Smooth muscle cell (in vitro differentiated cells): ENCODE measurements around the gene MCM3AP. TPM values are rescaled to one million over a fixed set of nuclear protein-coding genes. Genes with fewer than 3 reads are reported as not detected.

Experiments used
- DNase-seq: peaks from one replicate; lab custom pipeline; 2025; ENCODE audit not compliant: unreplicated experiment; lab: John Stamatoyannopoulos, UW
- H2AFZ ChIP-seq: fragments of 200-600 bp; sonication (generic); 2 replicates; pipeline ENCODE4 v1.6.0; 2016; ENCODE audit warnings: antibody characterized with exemption, low read depth, mild to moderate bottlenecking
- H3F3A ChIP-seq: fragments of 200-600 bp; sonication (generic); 2 replicates; pipeline ENCODE4 v1.6.0; 2017; ENCODE audit warnings: antibody characterized with exemption, low read depth
- H3K27ac ChIP-seq: fragments of 200-600 bp; sonication (generic); 2 replicates; pipeline ENCODE4 v1.5.1; 2016; ENCODE audit warnings: low read depth, mild to moderate bottlenecking
- H3K27me3 ChIP-seq: fragments of 200-600 bp; sonication (generic); 2 replicates; pipeline ENCODE4 v1.6.1; 2016; ENCODE audit warnings: low read depth, mild to moderate bottlenecking
- H3K36me3 ChIP-seq: fragments of 200-600 bp; sonication (generic); 2 replicates; pipeline ENCODE4 v1.5.1; 2016; ENCODE audit warnings: low read depth
- H3K4me1 ChIP-seq: fragments of 200-600 bp; sonication (generic); 2 replicates; pipeline ENCODE4 v1.5.1; 2016; ENCODE audit warnings: low read depth
- H3K4me2 ChIP-seq: fragments of 200-600 bp; sonication (generic); 2 replicates; pipeline ENCODE4 v1.6.0; 2016; ENCODE audit warnings: mild to moderate bottlenecking
- H3K4me3 ChIP-seq: fragments of 200-600 bp; sonication (generic); 2 replicates; pipeline ENCODE4 v1.5.1; 2016; ENCODE audit warnings: mild to moderate bottlenecking
- H3K79me2 ChIP-seq: fragments of 200-600 bp; sonication (generic); 2 replicates; pipeline ENCODE4 v1.6.0; 2016; ENCODE audit warnings: low read depth, mild to moderate bottlenecking
- H3K9ac ChIP-seq: fragments of 200-600 bp; sonication (generic); 2 replicates; pipeline ENCODE4 v1.6.0; 2016; ENCODE audit warnings: low read depth
- H3K9me3 ChIP-seq: fragments of 200-600 bp; sonication (generic); replicated peaks from 2 replicates; pipeline ENCODE4 v1.5.1; 2016; ENCODE audit warnings: low read depth
- H4K20me1 ChIP-seq: fragments of 200-600 bp; sonication (generic); 2 replicates; pipeline ENCODE4 v1.6.0; 2016; ENCODE audit warnings: low read depth
- WGBS: methylation state at CpG from one replicate; pipeline ENCODE4 v1.1.7; 2016; ENCODE audit warnings: low lambda C conversion rate; 5-methylcytosine and 5-hydroxymethylcytosine counted together
- polyA plus RNA-seq: library from polyadenylated mRNA; unstranded; fragments of >200 nt; fragmentation: Nextera tagmentation; extraction: Ambion mirVana; gene quantifications from 2 replicates; pipeline ENCODE4 v1.2.1, GENCODE V29; 2016
- total RNA-seq: library from RNA; depleted of rRNA; stranded (reverse); fragments of >200 nt; gene quantifications from 2 replicates; pipeline ENCODE4 v1.2.3, GENCODE V29; 2014
- TF ChIP-seq, protein P1 (sequence below): fragments of 200-600 bp; sonication (generic); IDR thresholded peaks from 2 replicates; pipeline ENCODE4 v1.5.1; 2017; ENCODE audit warnings: borderline replicate concordance, mild to moderate bottlenecking, antibody characterized with exemption; ENCODE audit not compliant: insufficient read depth, poor library complexity, severe bottlenecking

Gene MCM3AP
- 51.5 and 61.6 TPM in 2 replicates for total RNA-seq
- polyA plus RNA-seq = 38.4 and 39.2 TPM in 2 replicates

DNA sequence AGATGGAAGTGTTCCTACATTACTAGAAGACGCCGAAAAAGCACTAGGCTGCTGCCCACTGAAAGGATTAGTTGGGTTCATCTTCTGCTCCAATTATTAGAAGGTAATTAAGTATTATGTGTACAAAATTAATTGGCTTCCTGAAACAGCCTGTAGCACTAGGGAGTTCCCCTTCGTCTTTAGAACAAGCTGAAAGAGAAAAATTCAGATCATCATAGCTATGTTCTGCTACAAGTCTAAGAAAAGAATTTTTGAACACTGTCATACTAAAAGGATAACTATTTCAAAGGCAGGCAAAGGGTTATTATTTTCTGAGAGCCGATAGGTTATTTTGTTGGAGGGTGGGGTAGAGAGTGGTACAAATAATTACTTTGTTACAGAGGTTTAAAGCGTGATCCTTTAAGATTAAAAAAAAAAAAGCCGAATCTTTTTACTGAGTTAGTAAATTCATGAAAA, at the start of gene MCM3AP:
MCM3AP (minus strand) TSS at position 406 of the 456 bp plus-strand sequence; CDS start at position 81, 325 bp downstream.
- whole genome bisulfite sequencing = 42% methylated on average over 6 of the region's 6 CpGs
- peaks cover 26% of the 10 kb centered on the region for H4K20me1 ChIP-seq
- H3K27ac ChIP-seq = peak within 1 kb of the TSS; percentile 92
- DNase-seq = no peak
- H3K9ac ChIP-seq = peak within 1 kb of the TSS; percentile 93
- H3K27me3 ChIP-seq = no peaks in the 10 kb centered on the region
- peaks cover 51% of the 10 kb centered on the region for H3K79me2 ChIP-seq
- TF ChIP-seq, protein P1, sequence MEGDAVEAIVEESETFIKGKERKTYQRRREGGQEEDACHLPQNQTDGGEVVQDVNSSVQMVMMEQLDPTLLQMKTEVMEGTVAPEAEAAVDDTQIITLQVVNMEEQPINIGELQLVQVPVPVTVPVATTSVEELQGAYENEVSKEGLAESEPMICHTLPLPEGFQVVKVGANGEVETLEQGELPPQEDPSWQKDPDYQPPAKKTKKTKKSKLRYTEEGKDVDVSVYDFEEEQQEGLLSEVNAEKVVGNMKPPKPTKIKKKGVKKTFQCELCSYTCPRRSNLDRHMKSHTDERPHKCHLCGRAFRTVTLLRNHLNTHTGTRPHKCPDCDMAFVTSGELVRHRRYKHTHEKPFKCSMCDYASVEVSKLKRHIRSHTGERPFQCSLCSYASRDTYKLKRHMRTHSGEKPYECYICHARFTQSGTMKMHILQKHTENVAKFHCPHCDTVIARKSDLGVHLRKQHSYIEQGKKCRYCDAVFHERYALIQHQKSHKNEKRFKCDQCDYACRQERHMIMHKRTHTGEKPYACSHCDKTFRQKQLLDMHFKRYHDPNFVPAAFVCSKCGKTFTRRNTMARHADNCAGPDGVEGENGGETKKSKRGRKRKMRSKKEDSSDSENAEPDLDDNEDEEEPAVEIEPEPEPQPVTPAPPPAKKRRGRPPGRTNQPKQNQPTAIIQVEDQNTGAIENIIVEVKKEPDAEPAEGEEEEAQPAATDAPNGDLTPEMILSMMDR = no peak
- H3K9me3 ChIP-seq = no peaks in the 10 kb centered on the region
- H3K36me3 ChIP-seq = no peaks in the 10 kb centered on the region
- peak within 1 kb of the TSS; percentile 96 for H2AFZ ChIP-seq
- peaks cover 28% of the 10 kb centered on the region for H3K4me1 ChIP-seq
- H3K4me2 ChIP-seq = peak within 1 kb of the TSS; percentile 93
- H3F3A ChIP-seq = peaks cover 22% of the 10 kb centered on the region
- H3K4me3 ChIP-seq = peak within 1 kb of the TSS; percentile 80

DNA sequence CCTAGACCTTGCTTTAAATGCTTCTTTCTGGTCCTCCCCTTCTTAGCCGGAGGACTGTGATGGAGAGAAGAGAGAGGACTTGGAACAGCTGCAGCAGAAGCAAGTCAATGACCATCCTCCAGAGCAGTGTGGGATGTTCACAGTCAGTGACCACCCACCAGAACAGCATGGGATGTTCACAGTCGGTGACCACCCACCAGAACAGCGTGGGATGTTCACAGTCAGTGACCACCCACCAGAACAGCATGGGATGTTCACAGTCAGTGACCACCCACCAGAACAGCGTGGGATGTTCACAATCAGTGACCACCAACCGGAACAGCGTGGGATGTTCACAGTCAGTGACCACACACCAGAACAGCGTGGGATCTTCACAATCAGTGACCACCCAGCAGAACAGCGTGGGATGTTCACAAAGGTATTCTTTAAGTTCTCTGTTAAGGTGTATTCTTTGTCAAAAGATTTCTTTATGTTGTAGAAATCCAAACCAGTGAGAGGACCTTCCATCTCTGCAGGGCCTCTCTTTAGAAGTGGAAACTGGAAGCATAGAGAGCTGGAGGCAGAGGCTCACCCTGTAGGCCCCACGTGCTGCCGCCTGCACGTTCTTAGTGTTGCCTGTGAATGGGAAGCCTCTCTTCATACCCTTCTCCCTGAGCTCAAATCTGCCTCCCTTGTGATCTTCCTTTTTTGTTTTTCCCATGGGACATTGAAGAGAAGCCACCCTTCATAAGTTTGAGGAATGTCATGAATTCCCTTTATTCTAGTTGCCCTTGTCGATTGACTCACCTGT, 49.1 kb upstream of the MCM3AP start:
- Histone ChIP-seq H4K20me1 (no peaks in the 10 kb centered on the region), H3K36me3 (no peaks in the 10 kb centered on the region), H3K4me1 (no peaks in the 10 kb centered on the region), H2AFZ (no peak overlapping the region), H3K27ac (no peak overlapping the region), H3K79me2 (peaks cover 11% of the 10 kb centered on the region), H3K9me3 (no peaks in the 10 kb centered on the region), H3K4me2 (no peak overlapping the region), H3K9ac (no peak overlapping the region), H3K27me3 (no peaks in the 10 kb centered on the region), H3K4me3 (no peak overlapping the region), H3F3A (no peaks in the 10 kb centered on the region)
- 89% methylated on average over 12 of the region's 12 CpGs for WGBS
- TF ChIP-seq, protein P1 = no peak
- no peak for DNase-seq

DNA sequence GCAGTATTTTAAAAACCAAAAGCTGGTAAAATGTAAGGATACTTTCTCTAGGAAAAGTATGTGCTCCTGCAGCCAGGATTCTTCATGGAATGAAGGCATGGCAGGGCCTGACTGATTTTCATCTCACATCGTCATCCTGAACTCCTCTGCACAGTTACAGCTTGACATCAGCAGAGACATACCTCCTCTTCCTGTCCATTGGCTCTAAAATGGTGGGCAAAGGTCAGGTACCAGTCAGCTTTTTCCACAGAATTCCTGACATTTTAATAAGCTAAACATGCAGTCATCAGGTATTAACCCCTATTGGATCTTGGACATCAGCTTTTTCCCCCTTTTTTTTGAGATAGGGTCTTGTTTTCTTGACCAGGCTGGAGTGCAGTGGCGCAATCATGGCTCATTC, 44.4 kb upstream of the MCM3AP start:
- no peaks in the 10 kb centered on the region for H3K27me3 ChIP-seq
- H2AFZ ChIP-seq = no peak overlapping the region
- 97% methylated on average over 2 of the region's 2 CpGs for WGBS
- no peak overlapping the region for H3K4me3 ChIP-seq
- peaks cover 8% of the 10 kb centered on the region for H3K4me1 ChIP-seq
- H3F3A ChIP-seq = peaks cover 14% of the 10 kb centered on the region
- no peak for DNase-seq
- peaks cover 54% of the 10 kb centered on the region for H3K79me2 ChIP-seq
- H3K27ac ChIP-seq = no peak overlapping the region
- TF ChIP-seq, protein P1 = no peak
- no peak overlapping the region for H3K9ac ChIP-seq
- H3K9me3 ChIP-seq = no peaks in the 10 kb centered on the region
- no peak overlapping the region for H3K4me2 ChIP-seq
- H4K20me1 ChIP-seq = no peaks in the 10 kb centered on the region
- H3K36me3 ChIP-seq = no peaks in the 10 kb centered on the region
